Measurements from ENCODE around the gene GALNT10.

Gene GALNT10

GRCh38 chr5:154388842-154389241, 198.3 kb downstream of the GALNT10 start:
- DNase-seq, result no peak

- DNase-seq, result no peak
Measured at GRCh38 chr5:154390096-154390495, 199.6 kb downstream of the GALNT10 start.

- DNase-seq, result no peak
Measured at GRCh38 chr5:154390746-154391359, 200.3 kb downstream of the GALNT10 start.

GRCh38 chr5:154391788-154392187, 201.3 kb downstream of the GALNT10 start:
- no peak for DNase-seq

GRCh38 chr5:154393850-154394249, 203.3 kb downstream of the GALNT10 start:
- DNase-seq, result no peak

- no peak for DNase-seq
Measured at GRCh38 chr5:154394307-154394706, 203.8 kb downstream of the GALNT10 start.

- no peak for DNase-seq
Measured at GRCh38 chr5:154395407-154396106, 205.0 kb downstream of the GALNT10 start.

GRCh38 chr5:154396128-154396527, 205.6 kb downstream of the GALNT10 start:
- DNase-seq, result no peak

- no peak for DNase-seq
Measured at GRCh38 chr5:154397652-154398406, 207.3 kb downstream of the GALNT10 start.

- DNase-seq, result no peak
Measured at GRCh38 chr5:154400678-154401077, 210.1 kb downstream of the GALNT10 start.

- DNase-seq, result no peak
Measured at GRCh38 chr5:154401355-154401754, 210.8 kb downstream of the GALNT10 start.

GRCh38 chr5:154401931-154402330, 211.4 kb downstream of the GALNT10 start:
- no peak for DNase-seq

- DNase-seq, result no peak
Measured at GRCh38 chr5:154402611-154403010, 212.1 kb downstream of the GALNT10 start.

- DNase-seq, result no peak
Measured at GRCh38 chr5:154403234-154403633, 212.7 kb downstream of the GALNT10 start.

- no peak for DNase-seq
Measured at GRCh38 chr5:154403776-154404387, 213.3 kb downstream of the GALNT10 start.

- peak; percentile 74 for DNase-seq
Measured at GRCh38 chr5:154405078-154405792, 214.7 kb downstream of the GALNT10 start.

- DNase-seq, result no peak
Measured at GRCh38 chr5:154406231-154406630, 215.7 kb downstream of the GALNT10 start.

GRCh38 chr5:154406826-154407225, 216.3 kb downstream of the GALNT10 start:
- no peak for DNase-seq

GRCh38 chr5:154408811-154409210, 218.3 kb downstream of the GALNT10 start:
- DNase-seq, result no peak

- no peak for DNase-seq
Measured at GRCh38 chr5:154409230-154409840, 218.8 kb downstream of the GALNT10 start.

- DNase-seq, result no peak
Measured at GRCh38 chr5:154410008-154410407, 219.5 kb downstream of the GALNT10 start.

- DNase-seq, result no peak
Measured at GRCh38 chr5:154410786-154411185, 220.3 kb downstream of the GALNT10 start.

Data from stimulated activated CD4-positive, alpha-beta T cell treated with anti-CD3 and anti-CD28 coated beads, Interleukin-12 subunit alpha, Interleukin-12 subunit beta, amount 100 ng/mL, for 4 hours (primary cell).